ENCODE data around the gene DENND1A. TPM values are rescaled to one million over a fixed set of nuclear protein-coding genes. Genes with fewer than 3 reads are reported as not detected.

DENND1A gene
- total and polyA plus RNA-seq, 2 experiments from 2014 or later, result 13.1 to 28.7 TPM

DNA sequence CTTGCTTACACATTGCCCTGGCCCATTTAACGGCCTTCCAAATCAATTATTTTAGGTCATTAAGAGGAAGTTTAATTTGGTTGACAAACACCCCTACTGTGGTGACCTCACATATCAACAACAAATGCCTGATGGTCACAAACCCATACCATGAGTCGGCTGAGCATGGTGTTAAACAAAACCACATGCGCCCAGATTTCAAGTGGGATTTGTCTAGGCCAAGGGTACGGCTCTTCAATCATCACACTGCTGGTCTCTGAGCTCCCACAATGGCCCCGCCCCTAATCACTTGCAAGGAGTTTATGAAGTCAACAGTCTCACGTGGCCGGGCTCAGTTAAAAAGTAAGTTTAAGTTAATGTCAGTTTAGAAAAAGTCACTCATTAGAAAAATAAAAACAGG lies 330.1 kb downstream of the DENND1A start (continued):
- TF ChIP-seq, protein P1, sequence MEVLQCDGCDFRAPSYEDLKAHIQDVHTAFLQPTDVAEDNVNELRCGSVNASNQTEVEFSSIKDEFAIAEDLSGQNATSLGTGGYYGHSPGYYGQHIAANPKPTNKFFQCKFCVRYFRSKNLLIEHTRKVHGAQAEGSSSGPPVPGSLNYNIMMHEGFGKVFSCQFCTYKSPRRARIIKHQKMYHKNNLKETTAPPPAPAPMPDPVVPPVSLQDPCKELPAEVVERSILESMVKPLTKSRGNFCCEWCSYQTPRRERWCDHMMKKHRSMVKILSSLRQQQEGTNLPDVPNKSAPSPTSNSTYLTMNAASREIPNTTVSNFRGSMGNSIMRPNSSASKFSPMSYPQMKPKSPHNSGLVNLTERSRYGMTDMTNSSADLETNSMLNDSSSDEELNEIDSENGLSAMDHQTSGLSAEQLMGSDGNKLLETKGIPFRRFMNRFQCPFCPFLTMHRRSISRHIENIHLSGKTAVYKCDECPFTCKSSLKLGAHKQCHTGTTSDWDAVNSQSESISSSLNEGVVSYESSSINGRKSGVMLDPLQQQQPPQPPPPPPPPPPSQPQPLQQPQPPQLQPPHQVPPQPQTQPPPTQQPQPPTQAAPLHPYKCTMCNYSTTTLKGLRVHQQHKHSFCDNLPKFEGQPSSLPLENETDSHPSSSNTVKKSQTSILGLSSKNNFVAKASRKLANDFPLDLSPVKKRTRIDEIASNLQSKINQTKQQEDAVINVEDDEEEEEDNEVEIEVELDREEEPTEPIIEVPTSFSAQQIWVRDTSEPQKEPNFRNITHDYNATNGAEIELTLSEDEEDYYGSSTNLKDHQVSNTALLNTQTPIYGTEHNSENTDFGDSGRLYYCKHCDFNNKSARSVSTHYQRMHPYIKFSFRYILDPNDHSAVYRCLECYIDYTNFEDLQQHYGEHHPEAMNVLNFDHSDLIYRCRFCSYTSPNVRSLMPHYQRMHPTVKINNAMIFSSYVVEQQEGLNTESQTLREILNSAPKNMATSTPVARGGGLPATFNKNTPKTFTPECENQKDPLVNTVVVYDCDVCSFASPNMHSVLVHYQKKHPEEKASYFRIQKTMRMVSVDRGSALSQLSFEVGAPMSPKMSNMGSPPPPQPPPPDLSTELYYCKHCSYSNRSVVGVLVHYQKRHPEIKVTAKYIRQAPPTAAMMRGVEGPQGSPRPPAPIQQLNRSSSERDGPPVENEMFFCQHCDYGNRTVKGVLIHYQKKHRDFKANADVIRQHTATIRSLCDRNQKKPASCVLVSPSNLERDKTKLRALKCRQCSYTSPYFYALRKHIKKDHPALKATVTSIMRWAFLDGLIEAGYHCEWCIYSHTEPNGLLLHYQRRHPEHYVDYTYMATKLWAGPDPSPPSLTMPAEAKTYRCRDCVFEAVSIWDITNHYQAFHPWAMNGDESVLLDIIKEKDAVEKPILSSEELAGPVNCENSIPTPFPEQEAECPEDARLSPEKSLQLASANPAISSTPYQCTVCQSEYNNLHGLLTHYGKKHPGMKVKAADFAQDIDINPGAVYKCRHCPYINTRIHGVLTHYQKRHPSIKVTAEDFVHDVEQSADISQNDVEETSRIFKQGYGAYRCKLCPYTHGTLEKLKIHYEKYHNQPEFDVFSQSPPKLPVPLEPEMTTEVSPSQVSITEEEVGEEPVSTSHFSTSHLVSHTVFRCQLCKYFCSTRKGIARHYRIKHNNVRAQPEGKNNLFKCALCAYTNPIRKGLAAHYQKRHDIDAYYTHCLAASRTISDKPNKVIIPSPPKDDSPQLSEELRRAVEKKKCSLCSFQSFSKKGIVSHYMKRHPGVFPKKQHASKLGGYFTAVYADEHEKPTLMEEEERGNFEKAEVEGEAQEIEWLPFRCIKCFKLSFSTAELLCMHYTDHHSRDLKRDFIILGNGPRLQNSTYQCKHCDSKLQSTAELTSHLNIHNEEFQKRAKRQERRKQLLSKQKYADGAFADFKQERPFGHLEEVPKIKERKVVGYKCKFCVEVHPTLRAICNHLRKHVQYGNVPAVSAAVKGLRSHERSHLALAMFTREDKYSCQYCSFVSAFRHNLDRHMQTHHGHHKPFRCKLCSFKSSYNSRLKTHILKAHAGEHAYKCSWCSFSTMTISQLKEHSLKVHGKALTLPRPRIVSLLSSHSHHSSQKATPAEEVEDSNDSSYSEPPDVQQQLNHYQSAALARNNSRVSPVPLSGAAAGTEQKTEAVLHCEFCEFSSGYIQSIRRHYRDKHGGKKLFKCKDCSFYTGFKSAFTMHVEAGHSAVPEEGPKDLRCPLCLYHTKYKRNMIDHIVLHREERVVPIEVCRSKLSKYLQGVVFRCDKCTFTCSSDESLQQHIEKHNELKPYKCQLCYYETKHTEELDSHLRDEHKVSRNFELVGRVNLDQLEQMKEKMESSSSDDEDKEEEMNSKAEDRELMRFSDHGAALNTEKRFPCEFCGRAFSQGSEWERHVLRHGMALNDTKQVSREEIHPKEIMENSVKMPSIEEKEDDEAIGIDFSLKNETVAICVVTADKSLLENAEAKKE (CRISPR knock-in tag; IDR thresholded peaks at IDR 0.05), result no peak

DNA sequence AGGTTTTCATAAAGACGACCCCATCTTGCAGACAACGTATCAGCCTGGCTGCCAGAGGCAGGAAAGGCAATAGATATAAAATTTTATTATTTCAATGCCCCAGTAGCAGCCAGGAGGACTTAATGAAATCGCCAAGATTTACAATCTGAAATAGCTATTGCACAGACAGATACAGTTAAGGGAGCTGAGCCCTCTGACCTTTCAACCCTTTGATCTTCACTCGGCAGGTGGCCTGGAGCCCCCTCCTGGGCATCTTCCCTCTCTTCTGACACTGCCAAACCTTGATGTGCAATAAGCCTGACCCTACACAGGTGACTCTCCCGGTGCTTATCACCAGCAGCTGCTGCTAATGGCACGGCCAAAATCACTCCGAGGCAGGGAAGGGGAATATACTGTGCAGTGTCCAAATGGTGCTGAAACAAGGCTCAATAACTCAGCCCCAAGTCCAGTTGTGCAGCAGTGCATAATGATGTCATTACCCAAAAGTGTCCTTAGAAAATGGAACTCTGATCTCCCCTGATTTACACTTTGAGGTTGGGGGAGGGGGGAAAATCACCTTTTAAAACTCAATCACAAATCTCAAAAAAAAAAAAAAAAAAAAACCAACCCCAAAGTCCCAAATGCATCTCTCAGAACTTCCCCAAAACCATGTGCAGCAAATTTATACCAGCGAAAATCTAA lies 331.9 kb downstream of the DENND1A start:
- H3K4me1 Mint-ChIP-seq, result peaks cover 24% of the 10 kb centered on the region
- no peak for TF ChIP-seq ETS1 (IDR thresholded peaks at IDR 0.05)
- TF ChIP-seq POLR2AphosphoS5 (IDR thresholded peaks at IDR 0.05; ENCODE audit: low read depth), result no peak
- TF ChIP-seq, protein P1 (CRISPR knock-in tag; IDR thresholded peaks at IDR 0.05), result no peak
- TF ChIP-seq EZH2phosphoT487 (IDR thresholded peaks at IDR 0.05; ENCODE audit: unreplicated experiment), result no peak

More for the DNA sequence above, 331.9 kb downstream of the DENND1A start:
- no peak; the same call in 2 of the 3 replicates for ATAC-seq
- Histone ChIP-seq H3K4me2 (no peak overlapping the region), H2AFZ (no peak overlapping the region), H3K36me3 (ENCODE audit: insufficient read depth) (no peaks in the 10 kb centered on the region), H3K79me2 (replicated peaks; ENCODE audit: insufficient read depth) (no peaks in the 10 kb centered on the region), H3K27ac (ENCODE audit: low read depth) (no peak overlapping the region), H3F3A (replicated peaks; ENCODE audit: low read depth) (no peaks in the 10 kb centered on the region), H3K27me3 (ENCODE audit: insufficient read depth) (no peaks in the 10 kb centered on the region), H3K4me1 (ENCODE audit: insufficient read depth) (peaks cover 5% of the 10 kb centered on the region), H3K4me3 (no peak overlapping the region), H4K20me1 (replicated peaks; ENCODE audit: insufficient read depth) (no peaks in the 10 kb centered on the region), H3K9me2 (ENCODE audit: insufficient read depth) (no peaks in the 10 kb centered on the region)
- no peak overlapping the region for H3K27ac Mint-ChIP-seq
- no peak overlapping the region for H3K4me3 Mint-ChIP-seq
- peaks cover 5% of the 10 kb centered on the region for H3K27me3 Mint-ChIP-seq (ENCODE audit: insufficient read depth, low read depth, poor library complexity)
- no peaks in the 10 kb centered on the region for H3K9me3 Mint-ChIP-seq
- no peaks in the 10 kb centered on the region for H3K36me3 Mint-ChIP-seq (ENCODE audit: low read depth)
- DNase-seq (ENCODE audit: low spot score), result no peak
